RWPE2 (cell line): ENCODE results near the gene MTNR1B.

Source experiments
- ATAC-seq: fragments of 200-7000 bp; cut with Tn5 transposase; 3 replicates; pipeline ENCODE4 v1.9.1; 2021; ENCODE audit warnings: low read depth
- DNase-seq: peaks from one replicate; pipeline ENCODE4 v3.0.0-alpha.2; 2020; ENCODE audit warnings: low spot score
- H3K27ac ChIP-seq: fragments of 450-650 bp; 2 replicates; pipeline ENCODE4 v1.5.1; 2017; ENCODE audit warnings: mild to moderate bottlenecking; ENCODE audit not compliant: poor library complexity, severe bottlenecking
- H3K27me3 ChIP-seq: fragments of 250-450 bp; sonication (Bioruptor Pico); 2 replicates; pipeline ENCODE4 v1.5.1; 2021; ENCODE audit warnings: mild to moderate bottlenecking, moderate library complexity; ENCODE audit not compliant: insufficient read depth, poor library complexity, severe bottlenecking
- H3K36me3 ChIP-seq: fragments of 250-450 bp; sonication (Bioruptor Pico); 2 replicates; pipeline ENCODE4 v1.5.1; 2020; ENCODE audit warnings: low read depth, mild to moderate bottlenecking, moderate library complexity
- H3K4me1 ChIP-seq: fragments of 250-450 bp; sonication (Bioruptor Pico); 2 replicates; pipeline ENCODE4 v1.5.1; 2021; ENCODE audit warnings: mild to moderate bottlenecking, moderate library complexity; ENCODE audit not compliant: insufficient read depth, poor library complexity, severe bottlenecking
- H3K4me3 ChIP-seq: fragments of 250-450 bp; sonication (Bioruptor Pico); 2 replicates; pipeline ENCODE4 v1.5.1; 2021; ENCODE audit warnings: mild to moderate bottlenecking, moderate library complexity; ENCODE audit not compliant: severe bottlenecking
- H3K9me3 ChIP-seq: fragments of 250-450 bp; sonication (Bioruptor Pico); 2 replicates; pipeline ENCODE4 v1.5.1; 2021; ENCODE audit warnings: mild to moderate bottlenecking, moderate library complexity; ENCODE audit not compliant: severe bottlenecking
- CTCF ChIP-seq: fragments of 450-650 bp; IDR thresholded peaks from one replicate; pipeline ENCODE4 v1.5.1; 2017; ENCODE audit warnings: mild to moderate bottlenecking, moderate library complexity; ENCODE audit not compliant: poor library complexity, severe bottlenecking

MTNR1B gene

DNA sequence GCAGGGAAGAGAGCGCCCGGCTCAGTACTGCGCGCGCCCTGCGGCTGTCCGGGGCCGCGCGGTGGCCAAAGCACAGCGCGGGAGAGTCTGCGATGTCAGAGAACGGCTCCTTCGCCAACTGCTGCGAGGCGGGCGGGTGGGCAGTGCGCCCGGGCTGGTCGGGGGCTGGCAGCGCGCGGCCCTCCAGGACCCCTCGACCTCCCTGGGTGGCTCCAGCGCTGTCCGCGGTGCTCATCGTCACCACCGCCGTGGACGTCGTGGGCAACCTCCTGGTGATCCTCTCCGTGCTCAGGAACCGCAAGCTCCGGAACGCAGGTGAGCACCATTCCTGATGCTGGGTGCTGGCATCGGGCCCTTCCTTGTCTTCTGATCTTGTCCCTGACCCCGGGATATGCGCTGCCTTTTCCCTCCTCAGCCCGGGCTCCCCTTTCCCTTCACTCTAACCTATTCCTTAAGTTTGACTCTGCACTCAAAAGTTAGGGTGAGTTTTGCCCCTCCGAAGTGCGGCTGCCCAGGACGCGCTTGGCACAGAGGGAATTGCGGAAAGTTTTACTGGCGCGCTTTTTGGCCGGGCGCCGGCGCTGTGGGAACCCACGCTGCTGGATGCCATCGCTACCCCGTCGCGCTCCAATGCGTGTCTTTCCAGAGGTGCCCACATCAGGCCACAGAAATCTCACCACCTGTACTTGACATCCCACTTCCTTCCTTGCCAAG lies at the start of gene MTNR1B:
MTNR1B (plus strand) TSS at position 18 of the 714 bp plus-strand sequence; CDS start at position 93, 75 bp downstream.
- Histone ChIP-seq H3K27ac (no peak within 1 kb of the TSS), H3K9me3 (no peaks in the 10 kb centered on the region), H3K4me3 (peak within 1 kb of the TSS; percentile 11), H3K27me3 (peaks cover 30% of the 10 kb centered on the region), H3K4me1 (no peaks in the 10 kb centered on the region), H3K36me3 (no peaks in the 10 kb centered on the region)
- peak; percentile 72 for ATAC-seq
- TF ChIP-seq CTCF = no peak
- no peak for DNase-seq

DNA sequence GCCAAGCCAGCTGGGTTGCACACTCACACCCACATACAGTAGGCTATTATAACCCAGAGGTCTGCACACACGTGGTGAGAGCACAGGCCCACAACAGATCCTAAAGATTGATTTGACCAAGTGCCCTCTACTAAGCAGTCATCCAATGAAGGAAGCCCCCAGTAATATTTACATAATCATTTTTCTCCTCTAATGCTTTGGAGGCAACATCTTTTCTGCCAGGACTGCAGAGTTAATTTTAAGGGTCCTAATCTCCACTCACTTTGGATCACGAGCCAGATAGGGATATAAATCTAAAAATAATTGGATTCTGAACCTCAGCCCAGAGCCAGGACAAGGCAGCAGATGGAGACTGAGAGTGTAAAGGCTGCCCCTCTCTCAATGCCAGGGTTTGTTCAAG lies 49.1 kb upstream of the MTNR1B start:
- Histone ChIP-seq H3K27me3 (no peaks in the 10 kb centered on the region), H3K4me3 (no peak overlapping the region), H3K36me3 (no peaks in the 10 kb centered on the region), H3K4me1 (no peaks in the 10 kb centered on the region), H3K9me3 (no peaks in the 10 kb centered on the region), H3K27ac (no peak overlapping the region)
- ATAC-seq (no peak), DNase-seq (no peak)
- TF ChIP-seq CTCF = no peak

DNA sequence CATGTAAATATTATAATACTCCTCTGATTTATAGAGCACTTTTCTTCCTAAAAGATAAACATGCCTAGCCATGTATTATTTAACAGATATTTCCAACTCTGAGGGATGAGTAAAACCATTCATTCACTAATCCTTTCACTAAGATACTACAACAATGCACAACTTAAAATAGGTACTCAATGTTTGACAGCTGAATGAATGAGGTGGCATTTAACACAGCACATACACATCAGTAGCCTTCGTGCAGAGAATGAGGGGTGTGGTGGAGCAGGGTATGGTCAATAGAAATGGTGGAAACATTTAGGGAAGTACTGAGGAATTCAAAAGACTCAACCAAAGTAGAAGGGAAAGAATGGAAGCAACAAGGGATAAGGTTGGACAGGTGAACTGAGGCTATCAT lies 46.7 kb upstream of the MTNR1B start:
- no peaks in the 10 kb centered on the region for H3K36me3 ChIP-seq
- no peaks in the 10 kb centered on the region for H3K9me3 ChIP-seq
- no peak overlapping the region for H3K4me3 ChIP-seq
- TF ChIP-seq CTCF = no peak
- no peak overlapping the region for H3K27ac ChIP-seq
- no peaks in the 10 kb centered on the region for H3K4me1 ChIP-seq
- H3K27me3 ChIP-seq = no peaks in the 10 kb centered on the region
- DNase-seq (no peak), ATAC-seq (no peak)

DNA sequence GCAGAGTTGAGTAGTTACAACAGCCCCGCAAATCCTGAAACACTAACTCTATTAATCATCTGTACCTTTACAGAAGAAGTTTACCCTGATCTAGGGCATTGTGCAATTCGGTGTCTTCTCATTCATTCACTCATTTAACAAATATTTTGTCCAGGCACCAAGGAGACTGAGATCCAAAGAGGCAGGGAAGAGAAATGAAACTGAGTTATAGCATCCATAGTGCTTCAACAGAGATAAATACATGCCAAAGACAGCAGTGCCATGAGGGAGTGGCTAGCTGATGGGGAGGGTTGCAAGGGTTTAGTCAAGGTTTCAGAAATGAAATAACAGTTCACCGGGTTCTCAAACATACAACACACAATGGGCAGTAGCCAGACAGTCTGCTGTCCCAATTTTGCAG lies 40.2 kb upstream of the MTNR1B start:
- no peak overlapping the region for H3K4me3 ChIP-seq
- no peaks in the 10 kb centered on the region for H3K4me1 ChIP-seq
- H3K36me3 ChIP-seq = no peaks in the 10 kb centered on the region
- no peaks in the 10 kb centered on the region for H3K27me3 ChIP-seq
- no peak for TF ChIP-seq CTCF
- no peak for DNase-seq
- ATAC-seq = peak; percentile 38; the same call in 2 of the 3 replicates
- no peak overlapping the region for H3K27ac ChIP-seq
- H3K9me3 ChIP-seq = no peaks in the 10 kb centered on the region

DNA sequence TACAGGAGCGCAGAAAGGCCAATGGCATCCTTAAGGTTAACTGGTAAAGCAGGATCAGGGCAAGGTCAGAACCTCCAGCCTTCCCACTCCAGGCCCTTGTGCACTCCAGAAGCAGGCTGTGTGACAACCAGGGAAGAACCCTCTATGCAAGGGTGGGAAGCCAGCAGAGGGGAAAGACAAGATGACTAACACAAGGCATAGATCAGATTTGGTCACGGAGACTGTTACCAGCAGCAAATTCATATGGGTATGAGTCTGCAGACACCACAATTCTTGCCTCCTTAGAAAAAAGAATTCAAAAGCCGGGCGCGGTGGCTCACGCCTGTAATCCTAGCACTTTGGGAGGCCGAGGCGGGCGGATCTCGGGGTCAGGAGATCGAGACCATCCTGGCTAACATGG lies 39.8 kb upstream of the MTNR1B start:
- ATAC-seq (no peak), DNase-seq (no peak)
- Histone ChIP-seq H3K27me3 (no peaks in the 10 kb centered on the region), H3K4me3 (no peak overlapping the region), H3K27ac (no peak overlapping the region), H3K4me1 (no peaks in the 10 kb centered on the region), H3K36me3 (no peaks in the 10 kb centered on the region), H3K9me3 (no peaks in the 10 kb centered on the region)
- TF ChIP-seq CTCF = no peak
